NK-92 treated with Interleukin-12 subunit alpha and Interleukin-12 subunit beta, amount 100 ng/mL, for 24 hours (cell line): ENCODE measurements around the gene SGF29.
A peak's percentile ranks its signal among the peaks of the same experiment; 100 is the strongest.
"Not testable (repeated sequence)": the region's sequence is repeated elsewhere in the genome, so short reads cannot be mapped to it uniquely, and the experiment has no call there.

Experiments
- DNase-seq: peaks from one replicate; lab custom pipeline; 2025; lab: John Stamatoyannopoulos, UW

Gene SGF29

GRCh38 chr16:28612359-28613280, 58.9 kb downstream of the SGF29 start:
- not testable (repeated sequence) for DNase-seq

DNA sequence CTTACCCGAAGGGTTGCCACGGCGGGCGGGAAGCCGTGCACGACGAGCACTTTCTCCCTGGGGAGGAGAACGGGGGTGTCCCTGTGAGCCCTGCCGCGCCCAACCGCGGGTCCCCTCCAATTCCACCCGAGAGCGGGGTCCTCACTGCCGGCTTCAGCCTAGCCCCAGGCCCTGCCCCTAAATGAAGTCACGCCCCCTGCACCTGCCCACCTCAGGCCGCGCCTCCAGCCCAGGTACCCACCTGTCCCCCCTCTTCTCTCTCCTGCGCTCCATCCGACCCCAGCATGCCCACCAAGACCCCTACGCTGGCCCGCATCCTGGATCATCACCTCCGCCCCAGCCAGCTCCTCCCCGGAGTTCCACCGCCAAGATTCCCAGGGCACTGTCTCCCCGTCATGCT, 60.2 kb downstream of the SGF29 start:
- DNase-seq = not testable (repeated sequence)

GRCh38 chr16:28614561-28614960, 60.8 kb downstream of the SGF29 start:
- DNase-seq = not testable (repeated sequence)

GRCh38 chr16:28615486-28616223, 61.9 kb downstream of the SGF29 start:
- not testable (repeated sequence) for DNase-seq

DNA sequence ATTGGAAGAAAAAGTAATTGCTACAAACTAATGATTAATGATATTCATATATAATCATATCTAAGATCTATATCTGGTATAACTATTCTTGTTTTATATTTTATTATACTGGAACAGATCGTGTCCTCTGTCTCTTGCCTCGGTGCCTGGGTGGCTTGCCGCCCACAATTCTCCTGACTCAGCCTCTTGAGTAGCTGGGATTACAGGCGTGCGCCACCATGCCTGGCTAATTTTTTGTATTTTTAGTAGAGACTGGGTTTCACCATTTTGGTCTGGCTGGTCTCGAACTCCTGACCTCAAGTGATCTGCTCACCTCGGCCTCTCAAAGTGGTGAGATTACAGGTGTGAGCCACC, 62.5 kb downstream of the SGF29 start:
- DNase-seq = not testable (repeated sequence)

- no peak for DNase-seq
Measured at GRCh38 chr16:28616636-28617035, 62.9 kb downstream of the SGF29 start.

- no peak for DNase-seq
Measured at GRCh38 chr16:28617874-28618273, 64.2 kb downstream of the SGF29 start.

GRCh38 chr16:28620316-28620715, 66.6 kb downstream of the SGF29 start:
- not testable (repeated sequence) for DNase-seq

DNA sequence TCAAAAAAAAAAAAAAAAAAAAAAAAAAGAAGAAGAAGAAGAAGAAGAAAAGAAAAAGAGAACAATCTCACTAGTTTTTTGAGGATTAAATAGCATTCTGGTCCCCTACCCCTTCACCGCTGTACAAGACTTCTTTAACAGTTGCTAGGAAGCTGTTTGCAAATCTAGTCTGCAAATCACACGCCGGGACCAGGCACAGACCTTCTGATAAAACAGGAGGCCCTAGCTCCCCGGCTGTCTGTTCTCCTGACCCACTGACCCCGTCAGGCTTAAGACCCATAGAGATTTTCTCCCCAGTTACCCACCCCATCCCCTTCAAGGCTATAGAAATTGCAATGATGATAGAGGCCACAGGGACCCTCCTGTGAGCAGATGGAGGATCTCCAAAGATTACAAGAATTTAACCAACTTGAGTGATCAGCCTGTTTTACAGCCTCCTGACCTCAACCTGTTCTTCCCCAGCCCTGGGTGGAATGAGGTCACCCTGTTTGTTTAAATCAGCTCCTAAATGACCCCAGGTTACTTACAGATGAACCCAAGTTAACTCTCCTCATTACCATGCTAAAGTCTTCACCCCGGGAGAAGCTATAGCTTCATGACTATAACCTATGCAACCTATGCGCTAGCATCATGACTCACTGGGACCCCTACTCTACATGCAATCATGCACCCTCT, 67.9 kb downstream of the SGF29 start:
- no peak for DNase-seq

GRCh38 chr16:28622532-28623171, 68.9 kb downstream of the SGF29 start:
- DNase-seq = not testable (repeated sequence)

DNA sequence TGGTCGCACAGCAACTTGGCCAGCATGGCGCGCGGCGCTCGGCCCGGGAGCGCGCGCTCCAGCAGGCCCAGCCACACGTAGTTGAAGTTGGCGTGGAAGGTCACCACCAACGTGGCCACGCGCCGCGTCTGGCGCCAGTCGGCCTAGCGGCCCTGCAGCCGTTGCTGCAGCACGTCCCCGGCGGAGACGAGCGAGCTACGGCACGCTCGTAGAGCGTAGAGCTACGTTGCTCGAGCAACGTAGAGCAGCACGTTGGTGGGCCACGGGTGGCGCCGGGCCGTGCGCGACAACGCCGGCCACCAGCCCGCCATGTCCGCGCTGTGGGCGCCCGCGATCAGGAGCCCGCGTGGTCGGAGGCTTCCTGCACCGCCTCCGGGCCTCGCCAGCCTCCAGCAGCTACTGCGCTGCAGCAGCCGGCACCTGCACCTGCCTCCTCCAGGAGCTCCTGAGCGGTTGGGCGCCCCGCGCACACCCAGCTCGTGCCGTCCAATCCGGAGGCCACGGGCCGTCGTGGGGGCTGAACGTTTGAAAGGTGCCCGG, 69.5 kb downstream of the SGF29 start:
- peak; percentile 38 for DNase-seq

GRCh38 chr16:28630905-28631304, 77.2 kb downstream of the SGF29 start:
- DNase-seq = not testable (repeated sequence)

- DNase-seq = not testable (repeated sequence)
Measured at GRCh38 chr16:28636093-28636823, 82.5 kb downstream of the SGF29 start.

DNA sequence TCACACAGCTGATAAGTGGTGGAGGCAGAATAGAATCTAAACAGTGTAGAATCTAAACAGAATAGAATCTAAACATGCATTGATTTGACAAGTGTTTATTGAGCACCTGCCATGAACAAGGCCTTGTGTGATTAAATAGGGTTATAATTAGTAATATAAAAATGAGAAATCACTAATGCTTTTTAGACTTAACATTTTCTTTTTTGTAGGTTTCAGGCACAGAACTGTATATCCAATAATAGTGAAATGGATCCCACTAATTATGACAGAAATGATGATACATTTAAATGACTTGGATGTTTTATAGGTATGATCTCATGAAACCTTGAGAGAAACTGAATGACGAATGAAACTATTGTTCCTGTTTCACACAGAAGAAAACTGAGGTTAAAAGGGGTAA, 84.0 kb downstream of the SGF29 start, which contains the start of gene NPIPB8:
Gene NPIPB8, plus strand, starts transcription at position 301 of the 400 bp plus-strand sequence. CDS start 296 bp downstream, outside the sequence.
- DNase-seq = not testable (repeated sequence)

DNA sequence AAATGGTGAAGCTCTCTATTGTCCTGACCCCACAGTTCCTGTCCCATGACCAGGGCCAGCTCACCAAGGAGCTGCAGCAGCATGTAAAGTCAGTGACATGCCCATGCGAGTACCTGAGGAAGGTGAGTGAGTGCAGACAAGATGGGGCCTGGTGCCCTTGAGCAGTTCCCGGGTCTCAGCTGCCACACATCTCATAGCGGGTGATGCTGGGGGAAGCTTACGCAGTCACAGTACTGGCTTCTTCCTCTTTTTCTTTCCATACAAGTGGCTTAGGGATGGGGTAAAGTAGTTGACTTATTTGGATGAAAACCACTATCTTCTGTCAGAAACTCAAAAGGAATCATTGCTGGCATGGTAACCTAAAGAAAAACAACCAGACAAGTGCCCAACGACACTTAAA, 84.6 kb downstream of the SGF29 start:
- DNase-seq = not testable (repeated sequence)

GRCh38 chr16:28639959-28640358, 86.2 kb downstream of the SGF29 start:
- not testable (repeated sequence) for DNase-seq
